ENCODE results near the gene MAP3K14. TPM values are rescaled to one million over a fixed set of nuclear protein-coding genes. Genes with fewer than 3 reads are reported as not detected.

MAP3K14 gene
- total RNA-seq, 1 donor from 2014 or later: 6.6 TPM

- no peak for TF ChIP-seq CTCF (conservative IDR thresholded peaks at IDR 0.05; ENCODE audit: low read depth, low read length)
- no peak overlapping the region for H3K4me3 ChIP-seq (ENCODE audit: low read depth, low read length)
Measured at GRCh38 chr17:45242029-45242414, 74.8 kb downstream of the MAP3K14 start.

DNA sequence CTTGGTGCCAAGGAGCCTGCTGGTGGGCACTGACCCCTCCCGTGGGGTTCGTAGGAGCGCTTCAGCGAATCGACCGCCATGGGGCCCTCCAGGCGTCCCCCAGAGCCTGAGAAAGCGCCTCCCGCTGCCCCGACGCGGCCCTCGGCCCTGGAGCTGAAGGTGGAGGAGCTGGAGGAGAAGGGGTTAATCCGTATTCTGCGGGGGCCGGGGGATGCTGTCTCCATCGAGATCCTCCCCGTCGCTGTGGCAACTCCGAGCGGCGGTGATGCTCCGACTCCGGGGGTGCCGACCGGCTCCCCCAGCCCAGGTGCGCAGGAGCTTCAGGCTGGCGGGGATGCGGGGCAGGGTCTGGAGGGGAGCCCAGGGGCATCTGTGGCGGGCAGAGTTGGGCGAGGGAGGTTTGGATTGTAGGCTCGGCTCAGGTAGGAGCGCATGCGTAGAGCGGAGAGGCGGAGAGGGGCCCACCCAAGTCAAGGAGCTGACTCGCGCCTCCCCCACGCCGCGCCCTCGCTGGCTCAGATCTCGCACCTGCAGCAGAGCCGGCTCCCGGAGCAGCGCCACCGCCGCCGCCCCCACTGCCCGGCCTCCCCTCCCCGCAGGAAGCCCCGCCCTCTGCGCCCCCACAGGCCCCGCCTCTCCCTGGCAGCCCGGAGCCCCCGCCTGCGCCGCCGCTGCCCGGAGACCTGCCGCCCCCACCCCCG, 75.3 kb downstream of the MAP3K14 start:
- no peak for TF ChIP-seq CTCF (conservative IDR thresholded peaks at IDR 0.05; ENCODE audit: low read depth, low read length)
- no peak overlapping the region for H3K4me3 ChIP-seq (ENCODE audit: low read depth, low read length)
- DNase-seq (ENCODE audit: low read depth): no peak

More at GRCh38 chr17:45242029-45242414, 74.8 kb downstream of the MAP3K14 start:
- no peak for DNase-seq (ENCODE audit: low read depth)

GRCh38 chr17:45240905-45241327, 75.9 kb downstream of the MAP3K14 start:
- no peak overlapping the region for H3K4me3 ChIP-seq (ENCODE audit: low read depth, low read length)
- no peak for DNase-seq (ENCODE audit: low read depth)
- TF ChIP-seq CTCF (conservative IDR thresholded peaks at IDR 0.05; ENCODE audit: low read depth, low read length): no peak

- TF ChIP-seq CTCF (conservative IDR thresholded peaks at IDR 0.05; ENCODE audit: low read depth, low read length): no peak
- no peak for DNase-seq (ENCODE audit: low read depth)
- H3K4me3 ChIP-seq (ENCODE audit: low read depth, low read length): no peak overlapping the region
Measured at GRCh38 chr17:45238155-45238774, 78.6 kb downstream of the MAP3K14 start.

DNA sequence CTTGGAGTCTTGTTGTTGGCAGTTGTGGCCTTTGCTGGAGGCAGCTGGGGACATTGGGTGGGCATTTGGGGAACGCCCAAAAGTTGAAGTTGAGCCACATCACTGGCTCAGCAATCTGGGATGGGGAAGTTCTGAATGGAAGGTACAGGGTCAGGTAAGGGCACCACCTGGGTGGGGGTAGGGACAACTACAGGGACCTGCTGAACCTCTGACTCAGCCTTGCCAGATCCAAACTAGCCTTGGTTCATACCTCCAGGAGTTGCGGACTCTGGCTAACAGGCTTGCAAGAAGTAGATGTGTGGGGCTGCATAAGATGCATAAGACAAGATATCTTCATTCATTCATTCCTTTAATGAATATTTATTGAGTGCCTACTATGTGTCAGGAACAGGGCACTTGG, 79.1 kb downstream of the MAP3K14 start:
- no peak for TF ChIP-seq CTCF (conservative IDR thresholded peaks at IDR 0.05; ENCODE audit: low read depth, low read length)
- no peak for DNase-seq (ENCODE audit: low read depth)
- H3K4me3 ChIP-seq (ENCODE audit: low read depth, low read length): no peak overlapping the region

GRCh38 chr17:45236282-45236606, 80.6 kb downstream of the MAP3K14 start:
- DNase-seq (ENCODE audit: low read depth): no peak
- H3K4me3 ChIP-seq (ENCODE audit: low read depth, low read length): no peak overlapping the region
- no peak for TF ChIP-seq CTCF (conservative IDR thresholded peaks at IDR 0.05; ENCODE audit: low read depth, low read length)

Measured in epithelial cell of proximal tubule (primary cell).